ENCODE measurements around the gene PTGFRN.

The PTGFRN gene

DNA sequence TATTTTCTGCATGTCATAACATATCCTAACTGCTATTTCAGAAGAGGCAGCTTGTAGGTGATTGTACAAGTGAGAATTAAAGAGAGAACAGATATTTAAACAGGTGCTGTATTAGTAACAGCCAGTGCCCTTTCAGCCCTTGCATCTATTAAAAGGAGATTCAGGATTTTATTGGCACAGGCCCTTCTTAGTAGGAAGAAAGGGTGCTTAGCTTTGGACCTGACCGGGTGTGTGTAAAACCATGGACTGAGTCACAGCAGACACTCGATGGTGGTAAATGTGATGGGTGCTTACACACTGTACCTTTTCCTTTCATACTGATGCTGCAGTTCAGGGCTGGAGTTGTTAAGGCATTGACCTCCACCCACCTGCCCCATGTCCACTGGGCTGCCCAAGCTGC is 79.2 kb downstream of the PTGFRN start:
- DNase-seq (ENCODE audit: low read depth, low spot score) = no peak

DNA sequence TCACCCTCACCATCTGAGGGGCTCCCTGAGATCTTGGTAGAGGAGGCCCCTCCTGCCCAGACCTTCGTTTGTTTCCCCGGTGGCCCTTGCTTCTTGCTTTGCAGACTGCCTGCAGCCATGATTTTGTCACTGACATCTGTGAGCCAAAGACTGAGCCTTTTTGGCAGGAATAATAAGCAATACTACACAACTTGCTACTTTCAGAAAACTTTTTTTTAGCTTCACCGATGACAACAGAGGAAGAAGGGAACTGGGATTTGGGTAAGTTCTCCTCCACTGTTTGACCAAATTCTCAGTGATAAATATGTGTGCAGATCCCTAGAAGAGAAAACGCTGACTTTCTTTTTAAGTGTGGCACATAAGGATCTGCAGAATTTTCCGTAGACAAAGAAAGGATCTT is 80.1 kb downstream of the PTGFRN start:
- no peak for DNase-seq (ENCODE audit: low read depth, low spot score)
- no peak overlapping the region for H3K4me3 ChIP-seq (ENCODE audit: low read length)

More for the DNA sequence above, 79.2 kb downstream of the PTGFRN start:
- no peak overlapping the region for H3K4me3 ChIP-seq (ENCODE audit: low read length)

DNA sequence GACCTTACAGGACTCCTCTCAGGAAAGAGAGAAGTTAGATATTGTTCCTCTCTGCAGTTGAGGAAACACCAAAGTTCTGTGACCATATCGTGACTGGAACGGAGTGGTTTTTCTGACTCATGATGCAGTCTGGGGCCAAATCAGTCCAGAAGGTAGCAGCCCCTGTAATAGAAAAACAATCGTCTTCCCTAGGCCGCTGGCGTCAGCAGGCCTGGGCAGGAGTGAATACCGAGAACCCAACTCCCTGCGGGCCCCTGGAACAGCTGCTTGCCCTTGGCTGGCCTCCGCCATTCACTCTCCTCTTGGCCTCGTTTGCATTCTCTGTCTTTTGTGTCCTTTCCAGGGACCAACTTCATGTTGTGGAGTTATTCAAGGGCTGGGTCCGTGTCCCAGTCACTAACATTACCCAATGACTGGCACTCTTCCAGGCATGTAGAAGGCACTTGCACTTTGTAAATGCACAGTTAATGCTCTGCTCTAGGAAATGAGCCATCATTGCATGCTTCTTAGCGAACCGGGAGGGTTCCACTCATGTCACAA is 81.0 kb downstream of the PTGFRN start:
- no peak for DNase-seq (ENCODE audit: low read depth, low spot score)

DNA sequence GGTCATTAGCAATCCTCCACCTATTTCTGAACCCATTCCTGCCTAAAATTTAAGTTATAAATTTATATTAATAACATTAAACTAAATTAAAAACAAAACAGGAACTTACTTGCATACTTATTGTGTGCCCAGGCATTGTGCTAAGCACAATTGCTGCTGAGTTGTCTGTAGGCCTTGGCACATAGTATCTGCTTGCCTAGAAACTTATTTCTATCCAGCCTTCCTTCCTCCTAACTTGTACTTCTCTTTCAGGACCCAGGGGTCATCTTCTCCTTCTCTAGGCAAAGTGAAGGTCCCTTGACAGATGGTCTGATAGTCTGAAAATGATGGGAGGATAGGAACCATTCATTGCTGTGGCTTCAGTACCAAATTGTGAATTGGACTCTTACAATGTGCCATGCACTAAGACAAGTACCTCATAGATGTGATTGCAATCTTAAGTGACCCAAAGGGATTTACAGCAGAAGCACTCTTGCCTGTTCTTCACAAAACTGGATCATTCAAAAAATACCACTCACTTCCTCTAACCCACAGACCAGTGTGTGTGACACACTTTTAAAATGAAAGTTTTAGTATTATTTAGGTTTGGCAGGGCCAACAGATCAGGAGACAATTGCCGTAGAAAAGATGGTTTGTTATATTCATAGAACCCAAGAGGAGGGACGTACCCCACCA is 81.6 kb downstream of the PTGFRN start:
- no peak for DNase-seq (ENCODE audit: low read depth, low spot score)
- H3K4me3 ChIP-seq (ENCODE audit: low read length) = no peak overlapping the region

More for the DNA sequence above, 81.0 kb downstream of the PTGFRN start:
- H3K4me3 ChIP-seq (ENCODE audit: low read length) = no peak overlapping the region

DNA sequence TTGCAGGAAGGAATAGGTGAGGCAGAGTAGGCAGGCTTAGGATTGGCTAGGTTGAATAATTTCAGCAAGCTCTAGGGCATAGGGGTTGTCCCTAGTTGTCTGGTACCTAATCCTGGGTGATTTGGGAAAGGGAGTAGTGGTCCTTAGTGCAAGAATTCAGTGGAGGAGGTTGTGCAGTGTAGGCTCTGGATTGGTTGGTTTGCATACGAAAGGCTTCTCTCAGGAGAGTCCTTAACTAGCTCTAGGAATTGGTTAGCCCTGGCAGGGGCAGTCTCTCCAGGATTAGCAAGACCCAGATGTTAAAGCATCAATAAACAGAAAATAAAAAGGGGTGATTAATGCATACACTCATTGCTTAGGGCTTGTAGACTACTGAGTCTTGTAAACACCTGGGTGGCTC is 82.2 kb downstream of the PTGFRN start:
- DNase-seq (ENCODE audit: low read depth, low spot score) = no peak
- H3K4me3 ChIP-seq (ENCODE audit: low read length) = no peak overlapping the region

DNA sequence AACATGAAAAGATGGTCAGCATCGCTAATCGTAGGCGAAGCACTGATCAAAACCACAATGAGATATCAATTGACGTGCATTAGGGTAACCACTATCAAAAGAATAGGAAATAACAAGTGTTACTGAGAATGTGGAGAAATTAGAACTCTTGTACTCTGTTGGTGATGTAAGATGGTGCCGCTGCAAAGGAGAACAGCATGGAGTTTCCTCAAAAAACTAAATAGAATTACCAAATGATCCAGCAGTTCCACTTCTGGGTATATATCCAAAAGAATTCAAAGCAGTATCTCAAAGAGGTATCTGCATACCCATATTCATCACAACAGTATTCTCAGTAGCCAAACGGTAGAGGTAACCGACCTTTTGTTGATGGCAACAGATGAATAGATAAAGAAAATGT is 83.6 kb downstream of the PTGFRN start:
- no peak for DNase-seq (ENCODE audit: low read depth, low spot score)
- no peak overlapping the region for H3K4me3 ChIP-seq (ENCODE audit: low read length)

DNA sequence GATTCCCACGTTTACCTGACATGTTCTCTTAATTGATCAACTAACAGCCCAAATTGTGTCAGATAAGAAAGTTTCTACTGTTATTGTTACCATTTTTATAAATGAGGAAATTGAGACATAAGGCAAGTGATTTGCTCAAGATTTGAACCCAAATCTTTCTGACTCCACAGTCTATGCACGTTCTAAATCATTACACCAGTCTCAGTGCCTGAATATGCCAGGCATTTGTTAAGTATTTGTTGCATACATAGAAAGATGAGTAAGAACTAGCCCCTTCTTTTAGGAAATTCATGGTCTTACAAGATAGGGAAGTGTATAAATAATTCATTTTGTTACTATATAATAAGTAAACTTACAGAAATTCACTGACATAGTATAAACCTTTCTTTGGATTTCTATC is 84.7 kb downstream of the PTGFRN start:
- no peak for DNase-seq (ENCODE audit: low read depth, low spot score)
- no peak overlapping the region for H3K4me3 ChIP-seq (ENCODE audit: low read length)

DNA sequence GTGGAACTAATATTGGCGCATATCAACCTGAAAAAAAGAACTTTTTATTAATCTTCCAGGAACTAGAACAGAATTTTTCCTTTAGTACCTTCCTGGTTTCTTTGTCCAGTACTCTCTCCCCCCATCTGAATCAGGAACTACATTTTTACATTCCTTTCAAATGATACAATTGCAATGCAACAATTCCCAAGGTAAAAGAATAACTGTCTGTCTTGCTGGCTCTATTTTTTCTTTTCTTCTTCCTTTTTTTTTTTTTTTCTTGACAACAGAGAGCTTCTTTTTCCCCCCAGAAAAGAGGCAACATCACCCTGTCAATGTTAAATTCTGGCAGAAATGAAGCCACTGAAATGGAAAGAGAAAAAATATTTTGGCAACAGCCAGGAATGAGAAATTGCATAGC is 87.3 kb downstream of the PTGFRN start:
- H3K4me3 ChIP-seq (ENCODE audit: low read length) = no peak overlapping the region
- no peak for DNase-seq (ENCODE audit: low read depth, low spot score)

DNA sequence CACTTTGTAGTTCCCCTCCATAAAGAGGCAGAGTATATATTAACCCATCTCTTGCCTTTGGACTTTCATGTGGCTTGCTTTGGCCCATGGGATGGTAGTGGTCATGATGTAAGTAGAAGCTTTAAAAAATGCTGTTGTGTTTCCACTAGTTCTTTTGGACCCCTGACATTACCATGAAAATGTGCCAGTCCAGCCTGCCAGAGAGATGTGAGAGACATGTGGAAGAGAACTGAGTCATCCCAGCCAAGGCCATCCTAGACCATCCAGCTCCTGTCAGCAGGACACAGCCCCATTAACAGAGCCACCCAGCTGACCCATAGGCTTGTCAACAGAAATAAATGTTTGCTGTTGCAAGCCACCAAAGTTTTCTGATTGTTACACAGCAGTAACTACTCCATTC is 87.9 kb downstream of the PTGFRN start:
- DNase-seq (ENCODE audit: low read depth, low spot score) = no peak
- no peak overlapping the region for H3K4me3 ChIP-seq (ENCODE audit: low read length)

DNA sequence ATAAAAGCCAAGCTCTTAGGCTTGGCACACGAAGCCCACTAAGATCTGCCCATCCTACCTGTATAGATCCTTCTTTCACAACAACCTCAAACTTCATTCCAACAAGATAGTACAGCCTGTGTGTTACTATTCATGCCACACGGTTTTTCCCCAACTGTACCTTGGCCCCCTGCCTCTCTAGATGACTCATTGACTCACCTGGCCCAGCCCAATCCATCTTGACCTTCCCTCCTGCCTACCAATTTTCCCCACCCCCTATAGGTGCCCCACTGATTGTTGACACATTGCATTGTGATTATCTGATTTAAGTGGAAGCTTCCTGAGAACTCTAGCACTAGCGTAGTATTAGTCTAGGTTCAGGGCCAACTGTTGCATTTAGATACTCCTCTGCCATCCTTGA is 89.9 kb downstream of the PTGFRN start:
- H3K4me3 ChIP-seq (ENCODE audit: low read length) = no peak overlapping the region
- DNase-seq (ENCODE audit: low read depth, low spot score) = no peak

DNA sequence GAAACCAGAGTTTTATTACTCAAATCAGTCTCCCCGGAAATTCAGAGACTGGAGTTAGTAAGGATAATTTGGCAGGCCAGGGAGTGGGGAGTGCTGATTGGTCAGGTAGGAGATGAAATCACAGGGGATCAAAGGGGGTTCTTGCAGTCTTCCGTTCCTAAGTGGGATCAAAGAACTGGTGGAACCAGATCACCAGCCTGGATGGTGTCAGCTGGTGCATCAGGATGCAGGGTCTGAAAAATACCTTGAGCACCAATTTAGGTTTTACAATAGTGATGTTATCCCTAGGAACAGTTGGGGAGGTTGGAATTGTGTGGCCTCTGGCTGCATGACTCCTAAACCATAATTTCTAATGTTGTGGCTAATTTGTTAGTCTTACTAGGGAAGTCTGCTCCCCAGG is 90.4 kb downstream of the PTGFRN start:
- no peak overlapping the region for H3K4me3 ChIP-seq (ENCODE audit: low read length)
- no peak for DNase-seq (ENCODE audit: low read depth, low spot score)

DNA sequence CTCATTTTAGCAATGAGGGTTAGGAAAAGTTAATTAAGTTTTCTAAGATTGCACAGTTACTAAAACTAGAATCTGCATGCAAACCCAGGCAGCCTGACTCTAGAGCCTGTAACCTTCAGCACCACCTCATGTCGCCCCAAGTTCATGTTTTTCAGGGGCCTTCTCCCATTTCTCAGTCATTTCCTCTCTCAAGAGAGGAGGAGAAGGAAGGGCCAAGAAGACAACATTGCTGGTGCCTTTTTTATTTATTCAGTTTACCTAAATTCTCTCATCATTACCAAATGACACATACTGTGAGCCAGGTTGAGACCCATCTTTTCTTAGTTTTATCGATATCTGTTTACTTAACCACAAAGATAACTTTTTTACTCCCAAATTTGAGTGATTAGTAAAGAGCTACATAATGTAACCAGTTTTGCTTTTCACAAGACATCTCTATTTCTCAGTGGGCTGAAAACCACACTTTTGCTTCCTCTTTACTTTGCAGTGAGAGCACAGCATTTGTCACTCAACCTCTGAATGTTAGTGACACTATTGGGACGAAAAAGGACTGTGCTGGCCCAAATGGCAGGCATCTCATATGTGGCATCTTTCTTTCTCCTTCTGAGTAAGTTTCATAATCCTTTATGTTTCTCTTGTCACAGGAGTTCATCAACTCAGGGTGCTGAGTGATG is 91.7 kb downstream of the PTGFRN start, which contains the start of gene CD101:
TSS of gene CD101 (plus strand) at position 507 of the 674 bp plus-strand sequence. CDS start at position 565, 58 bp downstream.
- DNase-seq (ENCODE audit: low read depth, low spot score) = no peak
- no peak within 1 kb of the TSS for H3K4me3 ChIP-seq (ENCODE audit: low read length)

DNA sequence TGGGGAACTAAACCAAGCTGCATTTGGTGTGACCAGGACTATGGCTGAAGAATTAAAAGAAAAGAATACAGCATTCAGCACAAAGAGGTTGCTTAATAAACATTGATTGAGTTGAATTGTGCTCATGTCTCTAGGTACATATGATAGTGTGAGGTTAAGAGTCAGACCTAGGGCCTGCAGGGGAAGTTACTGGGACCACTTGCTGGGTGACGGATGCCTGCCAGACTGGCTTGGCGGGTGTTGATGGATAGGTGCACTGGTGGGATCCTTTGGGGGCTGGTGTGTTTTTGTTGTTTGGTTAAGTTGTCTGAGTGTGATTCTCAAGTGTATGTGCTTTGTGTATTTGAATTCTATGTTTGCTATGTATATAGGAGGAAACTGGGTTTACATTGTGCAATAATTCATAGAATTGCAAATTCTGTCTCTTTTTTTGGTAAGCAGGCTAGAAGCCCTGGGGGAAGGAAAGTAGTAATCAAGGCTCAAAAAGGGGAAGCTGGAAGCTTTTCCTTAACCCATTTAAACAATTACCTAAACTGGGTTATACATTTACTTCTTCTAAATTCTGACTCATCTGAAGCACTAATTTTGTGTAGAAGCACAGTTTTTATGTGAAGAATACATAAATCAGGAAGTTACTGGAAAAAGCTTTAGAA is 93.6 kb downstream of the PTGFRN start:
- DNase-seq (ENCODE audit: low read depth, low spot score) = no peak
- H3K4me3 ChIP-seq (ENCODE audit: low read length) = no peak overlapping the region

DNA sequence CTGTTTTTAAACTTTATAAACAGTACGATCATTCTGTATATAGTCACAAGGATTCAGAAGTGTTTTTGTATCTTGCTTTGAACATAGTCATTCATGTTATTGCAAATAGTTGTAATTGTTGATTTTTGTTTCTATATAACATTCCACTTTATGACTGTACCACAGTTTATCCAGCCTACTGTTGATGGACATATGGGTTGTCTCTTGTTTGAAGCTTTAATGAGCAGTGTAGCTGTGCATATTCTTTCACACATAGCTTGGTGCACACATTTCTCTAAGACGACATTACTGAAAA is 98.0 kb downstream of the PTGFRN start:
- H3K4me3 ChIP-seq (ENCODE audit: low read length) = no peak overlapping the region
- no peak for DNase-seq (ENCODE audit: low read depth, low spot score)

DNA sequence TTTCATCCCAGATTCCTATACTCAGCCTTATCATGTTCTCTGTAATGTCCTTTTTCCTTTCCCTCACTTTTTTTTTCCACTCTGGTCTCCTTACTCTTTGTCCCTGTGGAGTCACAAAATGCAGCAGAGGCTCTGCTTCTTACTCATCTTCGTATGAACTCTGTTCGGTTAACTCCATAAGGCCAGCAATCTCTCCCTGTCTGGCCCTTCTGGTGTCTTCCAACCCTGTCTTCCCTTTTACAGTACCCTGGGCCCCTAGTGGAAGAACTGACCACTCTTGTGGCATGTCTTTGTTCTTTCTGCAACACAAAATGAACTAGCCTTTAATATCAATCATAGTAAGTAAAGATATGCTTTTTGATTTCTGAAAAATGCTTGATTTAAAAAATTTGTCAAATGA is 98.9 kb downstream of the PTGFRN start:
- no peak for DNase-seq (ENCODE audit: low read depth, low spot score)
- no peak overlapping the region for H3K4me3 ChIP-seq (ENCODE audit: low read length)

DNA sequence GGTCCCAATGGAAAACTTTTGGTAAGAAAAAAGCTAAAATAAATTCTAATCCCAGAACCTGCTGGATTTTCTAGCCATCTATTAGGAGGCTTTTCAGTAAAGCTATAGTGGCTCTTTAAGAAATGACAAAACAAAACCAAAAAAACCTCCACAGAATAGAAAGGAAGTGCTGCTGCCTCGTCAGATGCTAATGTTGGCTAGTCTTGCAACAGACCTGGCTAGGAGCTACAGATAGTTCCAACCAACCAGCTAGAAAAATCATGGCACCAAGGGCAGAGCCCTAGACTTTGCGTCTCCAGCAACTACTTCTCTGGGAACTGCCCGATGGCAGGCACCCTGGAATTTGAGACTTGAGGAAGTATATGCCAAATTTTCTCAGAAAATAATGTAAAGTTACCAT is 99.4 kb downstream of the PTGFRN start:
- peak; percentile 28 for DNase-seq (ENCODE audit: low read depth, low spot score)
- H3K4me3 ChIP-seq (ENCODE audit: low read length) = no peak overlapping the region

DNA sequence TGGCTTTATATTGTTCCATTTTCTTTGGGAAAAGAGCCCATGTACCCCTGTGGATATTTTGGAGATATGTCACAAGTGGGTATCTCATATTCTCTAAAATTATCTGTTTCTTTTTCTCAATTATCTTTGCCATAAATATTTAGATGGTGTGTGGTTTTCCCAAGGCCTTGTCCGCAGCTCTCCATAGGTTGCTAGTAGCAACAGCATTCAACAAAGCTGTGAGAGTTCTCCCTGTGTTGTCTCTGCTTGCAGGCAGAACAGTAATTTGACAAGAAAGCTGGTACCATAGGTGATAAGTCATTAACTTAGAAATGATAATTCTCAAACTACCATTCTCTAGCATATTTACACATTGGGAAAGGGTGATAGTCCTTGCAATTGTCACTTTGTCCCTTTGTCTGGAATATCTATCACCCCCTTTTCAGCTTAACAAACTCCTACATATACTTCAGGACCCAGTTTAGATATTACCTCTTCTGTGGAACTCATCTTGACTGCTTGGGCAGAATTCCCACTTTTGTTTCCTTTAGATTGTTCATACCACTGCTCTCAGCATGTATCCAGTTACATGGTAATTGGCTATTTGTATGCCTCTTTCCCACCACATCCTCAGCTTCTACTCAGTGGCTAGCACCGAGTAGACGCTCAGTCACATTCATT is 100.7 kb downstream of the PTGFRN start:
- no peak for DNase-seq (ENCODE audit: low read depth, low spot score)
- no peak overlapping the region for H3K4me3 ChIP-seq (ENCODE audit: low read length)

DNA sequence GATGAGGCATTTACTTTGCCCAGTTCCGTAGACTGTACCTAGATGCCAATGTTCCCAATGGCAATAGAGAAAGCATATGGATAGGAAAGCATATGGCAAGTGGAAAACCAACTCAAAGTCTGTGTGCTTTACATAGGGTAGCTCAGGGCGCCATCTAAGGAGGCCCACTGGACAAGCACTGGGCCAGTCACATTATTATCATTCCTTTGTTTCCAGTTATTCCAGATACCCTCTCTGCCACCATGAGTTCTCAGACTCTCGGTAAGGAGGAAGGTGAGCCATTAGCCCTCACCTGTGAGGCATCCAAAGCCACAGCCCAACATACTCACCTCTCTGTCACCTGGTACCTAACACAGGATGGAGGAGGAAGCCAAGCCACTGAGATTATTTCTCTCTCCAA is 101.6 kb downstream of the PTGFRN start:
- no peak for DNase-seq (ENCODE audit: low read depth, low spot score)
- H3K4me3 ChIP-seq (ENCODE audit: low read length) = no peak overlapping the region

DNA sequence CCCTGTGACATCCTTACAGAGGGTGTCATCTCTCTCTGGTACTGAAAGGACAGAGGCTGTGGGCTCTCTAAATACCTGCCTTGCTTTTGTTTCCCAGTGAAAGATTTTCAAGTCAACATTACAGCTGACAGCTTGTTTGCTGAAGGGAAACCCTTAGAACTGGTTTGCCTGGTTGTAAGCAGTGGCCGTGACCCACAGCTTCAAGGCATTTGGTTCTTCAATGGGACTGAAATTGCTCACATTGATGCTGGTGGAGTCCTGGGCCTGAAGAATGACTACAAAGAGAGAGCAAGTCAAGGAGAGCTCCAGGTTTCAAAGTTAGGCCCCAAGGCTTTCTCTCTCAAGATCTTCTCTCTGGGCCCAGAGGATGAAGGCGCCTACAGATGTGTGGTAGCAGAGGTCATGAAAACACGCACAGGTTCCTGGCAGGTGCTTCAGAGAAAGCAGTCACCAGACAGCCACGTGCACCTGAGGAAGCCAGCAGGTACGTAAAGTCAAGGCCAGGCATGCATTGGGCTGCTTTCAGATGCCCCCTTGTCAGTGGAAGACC is 103.7 kb downstream of the PTGFRN start:
- H3K4me3 ChIP-seq (ENCODE audit: low read length) = no peak overlapping the region
- DNase-seq (ENCODE audit: low read depth, low spot score) = no peak

DNA sequence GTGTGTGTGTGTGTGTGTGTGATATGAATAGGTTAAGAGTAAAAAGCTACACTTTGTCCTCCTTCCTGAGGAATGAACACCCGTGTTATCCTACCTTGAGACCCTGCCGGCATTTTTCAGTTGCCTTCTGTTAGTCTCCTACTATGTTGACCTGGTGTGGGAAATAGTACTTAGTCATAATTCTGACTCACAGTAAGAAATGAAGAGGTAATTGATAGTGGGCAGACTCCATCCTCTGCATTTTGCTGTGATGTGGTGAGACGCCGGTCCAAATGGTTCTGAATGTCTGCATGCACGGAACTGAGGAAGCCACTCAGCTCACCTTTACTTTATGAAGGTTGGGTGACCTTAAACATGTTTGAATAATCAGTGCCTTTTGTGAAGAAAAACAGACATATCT is 104.5 kb downstream of the PTGFRN start:
- no peak overlapping the region for H3K4me3 ChIP-seq (ENCODE audit: low read length)

More for the DNA sequence above, 104.5 kb downstream of the PTGFRN start:
- no peak for DNase-seq (ENCODE audit: low read depth, low spot score)
